Ovary (tissue), 9 donors: ENCODE measurements around the gene RHBDD2. TPM values are rescaled to one million over a fixed set of nuclear protein-coding genes. Genes with fewer than 3 reads are reported as not detected.

Source experiments
- DNase-seq, 5 donors: peaks; one replicate each; pipeline ENCODE4 v3.0.0-alpha.2; 2019 to 2020
- H3K27ac ChIP-seq, 2 donors: fragments of 200-600 bp; one replicate each; pipeline versions ENCODE4 v1.5.1 to v1.8.0; 2019 to 2022
- H3K27me3 ChIP-seq: fragments of 200-600 bp; one replicate; pipeline ENCODE4 v1.8.0; 2022
- H3K36me3 ChIP-seq: fragments of 200-600 bp; sonication (generic); one replicate; pipeline ENCODE4 v1.5.1; 2019
- H3K4me1 ChIP-seq: one replicate; pipeline ENCODE4 v1.8.1; 2013; ENCODE audit warnings: mild to moderate bottlenecking, moderate library complexity; ENCODE audit not compliant: insufficient read depth
- H3K4me3 ChIP-seq: fragments of 200-600 bp; sonication (generic); one replicate; pipeline ENCODE4 v1.5.1; 2017
- H3K9me3 ChIP-seq, 2 donors: fragments of 200-600 bp in 1 of 2; sonication (generic) in 1 of 2; one replicate each; pipeline versions ENCODE4 v1.5.1 to v1.8.1; 2013 to 2019; ENCODE audit warnings: mild to moderate bottlenecking in 1 of 2, moderate library complexity in 1 of 2
- EP300 ChIP-seq: sonication (generic); formaldehyde crosslinking; IDR thresholded peaks from one replicate; pipeline ENCODE4 v1.6.1; 2017; ENCODE audit warnings: antibody characterized with exemption
- POLR2A ChIP-seq: fragments of 450-650 bp; IDR thresholded peaks from one replicate; pipeline ENCODE4 v1.6.1; 2017; ENCODE audit warnings: antibody characterized with exemption, mild to moderate bottlenecking, moderate library complexity
- WGBS, 3 donors: extraction: QIAGEN DNeasy Blood & Tissue Kit in 1 of 3; methylation state at CpG; one replicate each; pipeline versions ENCODE4 v1.1.5 to v1.1.7; 2013 to 2017; 5-methylcytosine and 5-hydroxymethylcytosine counted together
- intact Hi-C, 4 donors: fragments of 100-400 bp; cut with DNase I; formaldehyde crosslinking; loops; one replicate each; pipeline versions ENCODE4 v1.11.0 to v1.15.1; 2022 to 2023
- polyA plus RNA-seq, 2 donors: library from polyadenylated mRNA; stranded (reverse); fragments of 200-250 nt in 1 of 2; fragments of 350-450 nt in 1 of 2; fragmentation: Illumina TruSeq in 1 of 2; extraction: RNeasy Lipid Tissue Mini Kit (QIAGEN cat#74804) in 1 of 2; gene quantifications; one replicate each; pipeline ENCODE4 v1.2.3, GENCODE V29; 2013 to 2014
- total RNA-seq, 7 donors: library from RNA; depleted of rRNA in 2 of 7; stranded (reverse); fragments of >200 nt in 2 of 7; fragmentation: NEBNext Ultra II Directional in 3 of 7; extraction: Animal tissue kit (Norgen Biotek cat#: 25700) in 3 of 7; gene quantifications; one replicate each; pipeline versions ENCODE4 v1.1.0 to v1.2.4, GENCODE V29; 2016 to 2023
- TF ChIP-seq, protein P1 (sequence below), 3 donors: fragments of 450-650 bp in 2 of 3; fragments of 200-600 bp in 1 of 3; IDR thresholded peaks; one replicate each; pipeline versions ENCODE4 v1.5.1 to v1.8.0; 2016 to 2022; ENCODE audit warnings: antibody characterized with exemption in 3 of 3, mild to moderate bottlenecking in 1 of 3
- donor health status: DM: no; HTN: no; CAD: no; lungs with moderate emphysema.
- donor health status: DM: no; HTN: no; CAD: no.
- donor health status: Bipolar disorder and iron deficiency.
- donor health status: DM: yes; HTN: yes; CAD: no.
- donor health status: DM: no; HTN: no; CAD: no.
- donor health status: DM: yes; HTN: yes; CAD: no.

Gene RHBDD2
- total and polyA plus RNA-seq, 9 donors = 26.6 to 99.3 (median 70.0) TPM

DNA sequence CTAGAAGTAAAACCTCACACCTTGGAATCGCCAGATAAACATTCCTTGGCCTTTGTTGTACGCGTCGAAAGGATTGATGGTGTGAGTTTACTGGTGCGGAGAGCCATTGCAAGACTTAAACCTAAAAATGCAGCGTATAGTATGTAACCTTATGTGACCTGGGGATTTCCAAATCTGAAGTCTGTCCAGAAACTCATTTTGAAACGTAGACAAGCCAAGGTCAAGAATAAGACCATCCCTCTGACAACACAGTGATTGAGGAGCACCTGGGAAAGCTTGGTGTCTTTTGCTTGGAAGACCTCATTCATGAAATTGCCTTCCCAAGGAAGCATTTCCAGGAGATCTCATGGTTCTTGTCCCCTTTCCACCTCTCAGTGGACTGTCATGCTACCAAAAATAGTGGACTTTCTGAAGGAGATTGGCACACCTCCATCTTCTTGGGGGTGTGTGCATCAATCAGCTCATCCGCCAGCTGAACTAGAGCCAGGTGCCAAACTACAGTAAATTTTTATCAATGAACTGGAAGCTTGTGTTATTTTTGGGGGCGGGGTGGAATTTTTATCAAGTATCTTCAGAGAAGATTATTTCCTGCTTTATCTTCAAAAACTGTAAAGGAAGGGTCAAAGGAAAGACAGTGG, 44.3 kb downstream of the RHBDD2 start:
- Histone ChIP-seq H3K4me1 (peaks cover 16% of the 10 kb centered on the region), H3K36me3 (no peaks in the 10 kb centered on the region), H3K4me3 (no peak overlapping the region), H3K27me3 (no peaks in the 10 kb centered on the region), H3K9me3 (no peaks in the 10 kb centered on the region), H3K27ac (no peak overlapping the region)
- no peak for DNase-seq
- no peak for TF ChIP-seq EP300
- no peak for TF ChIP-seq POLR2A
- TF ChIP-seq, protein P1, sequence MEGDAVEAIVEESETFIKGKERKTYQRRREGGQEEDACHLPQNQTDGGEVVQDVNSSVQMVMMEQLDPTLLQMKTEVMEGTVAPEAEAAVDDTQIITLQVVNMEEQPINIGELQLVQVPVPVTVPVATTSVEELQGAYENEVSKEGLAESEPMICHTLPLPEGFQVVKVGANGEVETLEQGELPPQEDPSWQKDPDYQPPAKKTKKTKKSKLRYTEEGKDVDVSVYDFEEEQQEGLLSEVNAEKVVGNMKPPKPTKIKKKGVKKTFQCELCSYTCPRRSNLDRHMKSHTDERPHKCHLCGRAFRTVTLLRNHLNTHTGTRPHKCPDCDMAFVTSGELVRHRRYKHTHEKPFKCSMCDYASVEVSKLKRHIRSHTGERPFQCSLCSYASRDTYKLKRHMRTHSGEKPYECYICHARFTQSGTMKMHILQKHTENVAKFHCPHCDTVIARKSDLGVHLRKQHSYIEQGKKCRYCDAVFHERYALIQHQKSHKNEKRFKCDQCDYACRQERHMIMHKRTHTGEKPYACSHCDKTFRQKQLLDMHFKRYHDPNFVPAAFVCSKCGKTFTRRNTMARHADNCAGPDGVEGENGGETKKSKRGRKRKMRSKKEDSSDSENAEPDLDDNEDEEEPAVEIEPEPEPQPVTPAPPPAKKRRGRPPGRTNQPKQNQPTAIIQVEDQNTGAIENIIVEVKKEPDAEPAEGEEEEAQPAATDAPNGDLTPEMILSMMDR (IDR thresholded peaks at IDR 0.05) = no peak
- 84 to 88% (median 85%) methylated on average over 9 of the region's 9 CpGs for WGBS, 3 donors
- intact Hi-C loops = no loop called here

DNA sequence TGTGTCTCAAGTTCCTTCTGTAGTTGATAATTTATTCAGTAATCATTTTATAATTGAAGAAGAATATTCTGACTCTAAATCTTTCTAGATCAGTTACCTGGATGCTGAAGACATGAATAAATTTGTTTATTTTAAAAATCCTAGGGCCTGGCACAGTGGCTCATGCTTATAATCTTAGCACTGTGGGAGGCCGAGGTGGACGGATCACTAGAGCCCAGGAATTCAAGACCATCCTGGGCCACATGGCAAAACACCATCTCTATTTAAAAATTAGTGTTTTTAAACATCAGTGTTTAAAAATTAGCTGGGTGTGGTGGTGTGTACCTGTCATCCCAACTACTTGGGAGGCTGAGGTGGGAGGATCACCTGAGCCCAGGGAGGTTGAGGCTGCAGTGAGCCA, 45.4 kb downstream of the RHBDD2 start:
- TF ChIP-seq, protein P1 (IDR thresholded peaks at IDR 0.05) = no peak
- TF ChIP-seq EP300 = no peak
- no peak for TF ChIP-seq POLR2A
- no peaks in the 10 kb centered on the region for H3K36me3 ChIP-seq
- no peak overlapping the region for H3K27ac ChIP-seq
- DNase-seq = no peak
- H3K4me3 ChIP-seq = no peak overlapping the region
- H3K4me1 ChIP-seq = peaks cover 13% of the 10 kb centered on the region
- no peaks in the 10 kb centered on the region for H3K9me3 ChIP-seq
- 89 to 93% (median 93%) methylated on average over 2 of the region's 2 CpGs for WGBS, 3 donors
- H3K27me3 ChIP-seq = no peaks in the 10 kb centered on the region
- intact Hi-C loops = no loop called here

- Histone ChIP-seq H3K36me3 (no peaks in the 10 kb centered on the region), H3K4me3 (no peak overlapping the region), H3K27ac (no peak overlapping the region), H3K27me3 (no peaks in the 10 kb centered on the region), H3K4me1 (peaks cover 15% of the 10 kb centered on the region), H3K9me3 (no peaks in the 10 kb centered on the region)
- WGBS, 3 donors = 93 to 100% (median 95%) methylated on average over 2 of the region's 2 CpGs
- intact Hi-C loops = no loop called here
- no peak for TF ChIP-seq EP300
- TF ChIP-seq, protein P1 (IDR thresholded peaks at IDR 0.05) = no peak
- TF ChIP-seq POLR2A = no peak
- no peak for DNase-seq
Observed at GRCh38 chr7:75924889-75925288, 46.1 kb downstream of the RHBDD2 start.

GRCh38 chr7:75925717-75926435, 47.0 kb downstream of the RHBDD2 start:
- intact Hi-C loops = no loop called here
- H3K27ac ChIP-seq = no peak overlapping the region
- H3K9me3 ChIP-seq = no peaks in the 10 kb centered on the region
- peak in 3 of 5 donors; percentile 33 to 53 (median 41) for DNase-seq
- peaks cover 10% of the 10 kb centered on the region for H3K4me1 ChIP-seq
- no peaks in the 10 kb centered on the region for H3K36me3 ChIP-seq
- no peak overlapping the region for H3K4me3 ChIP-seq
- H3K27me3 ChIP-seq = no peaks in the 10 kb centered on the region
- 55 to 62% (median 56%) methylated on average over 10 of the region's 10 CpGs for WGBS, 3 donors
- TF ChIP-seq EP300 (no peak), POLR2A (no peak)
- TF ChIP-seq, protein P1 (IDR thresholded peaks at IDR 0.05) = no peak
